ENCODE data around the gene RPS2.

The RPS2 gene

DNA sequence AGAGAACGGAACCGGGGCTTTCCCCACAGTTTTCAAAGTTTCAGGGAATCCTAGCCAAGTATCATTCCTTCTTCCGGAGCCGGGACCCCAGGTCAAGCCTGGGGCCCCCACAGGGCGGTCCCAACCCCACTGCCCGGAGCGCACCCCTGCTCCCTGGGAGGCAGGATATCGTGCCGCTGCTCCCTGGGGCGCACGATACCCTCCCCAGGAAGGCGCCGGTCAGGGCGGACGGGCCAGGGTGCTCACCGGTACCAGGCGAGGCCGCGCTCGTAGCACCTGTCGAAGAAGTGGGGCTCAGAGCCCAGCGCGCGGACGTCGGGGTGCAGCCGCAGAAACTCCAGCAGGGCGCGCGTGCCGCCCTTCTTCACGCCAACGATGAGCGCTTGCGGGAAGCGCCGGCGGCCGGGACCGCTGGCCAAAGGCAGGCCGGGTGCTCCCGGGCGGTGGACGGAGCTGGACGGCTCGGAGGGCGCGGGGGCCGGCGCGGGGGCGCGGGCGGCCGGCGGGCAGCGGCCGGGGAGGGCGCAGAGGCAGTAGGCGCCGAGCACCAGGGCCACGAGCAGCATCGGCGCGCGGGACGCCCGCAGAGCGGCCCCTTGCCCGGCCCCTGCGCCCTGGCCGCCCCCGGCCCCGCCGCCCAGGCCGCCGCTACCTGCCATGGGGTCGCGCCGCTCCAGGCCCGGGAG is 46.8 kb downstream of the RPS2 start:
- no peak for TF ChIP-seq FOXP2 (optimal IDR thresholded peaks at IDR 0.05; ENCODE audit: borderline replicate concordance, extremely low read depth, extremely low read length, insufficient read depth)

DNA sequence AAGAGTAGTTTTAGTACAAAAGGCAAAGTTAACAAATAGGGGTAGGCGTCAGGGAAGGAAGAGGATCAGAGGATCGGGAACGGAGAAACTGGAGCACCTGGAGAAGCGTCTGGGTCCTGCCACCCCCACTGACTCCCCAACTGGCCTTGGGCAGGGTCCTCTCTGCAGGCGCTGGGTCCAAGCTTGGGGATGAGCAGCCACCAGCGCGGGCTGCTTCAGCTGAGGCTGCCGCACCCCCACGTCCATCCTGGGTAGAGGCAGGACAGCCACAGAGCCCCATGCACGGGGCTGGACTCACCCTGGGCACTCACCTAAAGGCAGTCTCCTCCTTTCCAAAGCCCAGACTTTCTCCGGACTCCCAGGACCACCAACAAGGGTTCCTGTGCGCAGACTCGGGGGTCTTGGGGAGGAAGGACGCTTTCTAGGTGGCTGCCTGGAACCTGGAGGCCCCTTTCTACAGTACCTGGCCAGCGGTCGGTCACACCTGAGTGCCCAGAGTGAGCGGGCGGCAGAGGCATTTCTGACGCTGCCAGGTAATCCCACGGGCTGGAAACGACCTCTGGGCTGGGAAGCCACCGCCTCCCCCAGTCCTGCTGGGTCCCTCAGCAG is 47.5 kb downstream of the RPS2 start:
- TF ChIP-seq FOXP2 (optimal IDR thresholded peaks at IDR 0.05; ENCODE audit: borderline replicate concordance, extremely low read depth, extremely low read length, insufficient read depth) (no peak), SIN3A (IDR thresholded peaks at IDR 0.05; ENCODE audit: borderline replicate concordance, insufficient read depth, low read length) (no peak), TAF1 (IDR thresholded peaks at IDR 0.05; ENCODE audit: borderline replicate concordance, insufficient read depth, low read length) (no peak), POLR2AphosphoS5 (IDR thresholded peaks at IDR 0.05; ENCODE audit: low read depth, low read length) (no peak)
- TF ChIP-seq, protein P1, sequence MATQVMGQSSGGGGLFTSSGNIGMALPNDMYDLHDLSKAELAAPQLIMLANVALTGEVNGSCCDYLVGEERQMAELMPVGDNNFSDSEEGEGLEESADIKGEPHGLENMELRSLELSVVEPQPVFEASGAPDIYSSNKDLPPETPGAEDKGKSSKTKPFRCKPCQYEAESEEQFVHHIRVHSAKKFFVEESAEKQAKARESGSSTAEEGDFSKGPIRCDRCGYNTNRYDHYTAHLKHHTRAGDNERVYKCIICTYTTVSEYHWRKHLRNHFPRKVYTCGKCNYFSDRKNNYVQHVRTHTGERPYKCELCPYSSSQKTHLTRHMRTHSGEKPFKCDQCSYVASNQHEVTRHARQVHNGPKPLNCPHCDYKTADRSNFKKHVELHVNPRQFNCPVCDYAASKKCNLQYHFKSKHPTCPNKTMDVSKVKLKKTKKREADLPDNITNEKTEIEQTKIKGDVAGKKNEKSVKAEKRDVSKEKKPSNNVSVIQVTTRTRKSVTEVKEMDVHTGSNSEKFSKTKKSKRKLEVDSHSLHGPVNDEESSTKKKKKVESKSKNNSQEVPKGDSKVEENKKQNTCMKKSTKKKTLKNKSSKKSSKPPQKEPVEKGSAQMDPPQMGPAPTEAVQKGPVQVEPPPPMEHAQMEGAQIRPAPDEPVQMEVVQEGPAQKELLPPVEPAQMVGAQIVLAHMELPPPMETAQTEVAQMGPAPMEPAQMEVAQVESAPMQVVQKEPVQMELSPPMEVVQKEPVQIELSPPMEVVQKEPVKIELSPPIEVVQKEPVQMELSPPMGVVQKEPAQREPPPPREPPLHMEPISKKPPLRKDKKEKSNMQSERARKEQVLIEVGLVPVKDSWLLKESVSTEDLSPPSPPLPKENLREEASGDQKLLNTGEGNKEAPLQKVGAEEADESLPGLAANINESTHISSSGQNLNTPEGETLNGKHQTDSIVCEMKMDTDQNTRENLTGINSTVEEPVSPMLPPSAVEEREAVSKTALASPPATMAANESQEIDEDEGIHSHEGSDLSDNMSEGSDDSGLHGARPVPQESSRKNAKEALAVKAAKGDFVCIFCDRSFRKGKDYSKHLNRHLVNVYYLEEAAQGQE (IDR thresholded peaks at IDR 0.05; ENCODE audit: insufficient read depth in 1 of 2, low read depth in 2 of 2, low read length in 2 of 2), result no peak

DNA sequence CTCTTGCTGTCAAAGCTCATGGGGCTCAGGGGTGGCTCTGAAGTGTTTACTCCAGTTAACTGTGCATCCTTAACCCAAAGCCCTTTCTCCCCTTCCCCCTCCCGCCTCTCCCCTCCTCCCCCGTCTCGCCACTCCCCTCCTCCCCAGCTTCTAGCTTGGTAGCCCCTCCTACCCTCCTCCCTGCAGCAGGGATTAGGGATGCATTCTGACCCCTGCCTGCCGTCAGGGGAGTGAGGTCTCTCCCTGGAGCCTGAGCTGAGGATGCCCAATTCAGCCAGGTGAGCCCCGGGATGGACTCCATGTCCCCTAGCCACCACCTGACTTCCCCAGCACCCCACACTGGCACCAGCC is 48.0 kb downstream of the RPS2 start:
- TF ChIP-seq, protein P1 (IDR thresholded peaks at IDR 0.05; ENCODE audit: insufficient read depth in 1 of 2, low read depth in 2 of 2, low read length in 2 of 2), result no peak
- no peak for TF ChIP-seq TAF1 (IDR thresholded peaks at IDR 0.05; ENCODE audit: borderline replicate concordance, insufficient read depth, low read length)
- no peak for TF ChIP-seq SIN3A (IDR thresholded peaks at IDR 0.05; ENCODE audit: borderline replicate concordance, insufficient read depth, low read length)
- TF ChIP-seq POLR2AphosphoS5 (IDR thresholded peaks at IDR 0.05; ENCODE audit: low read depth, low read length), result no peak
- no peak for TF ChIP-seq FOXP2 (optimal IDR thresholded peaks at IDR 0.05; ENCODE audit: borderline replicate concordance, extremely low read depth, extremely low read length, insufficient read depth)

DNA sequence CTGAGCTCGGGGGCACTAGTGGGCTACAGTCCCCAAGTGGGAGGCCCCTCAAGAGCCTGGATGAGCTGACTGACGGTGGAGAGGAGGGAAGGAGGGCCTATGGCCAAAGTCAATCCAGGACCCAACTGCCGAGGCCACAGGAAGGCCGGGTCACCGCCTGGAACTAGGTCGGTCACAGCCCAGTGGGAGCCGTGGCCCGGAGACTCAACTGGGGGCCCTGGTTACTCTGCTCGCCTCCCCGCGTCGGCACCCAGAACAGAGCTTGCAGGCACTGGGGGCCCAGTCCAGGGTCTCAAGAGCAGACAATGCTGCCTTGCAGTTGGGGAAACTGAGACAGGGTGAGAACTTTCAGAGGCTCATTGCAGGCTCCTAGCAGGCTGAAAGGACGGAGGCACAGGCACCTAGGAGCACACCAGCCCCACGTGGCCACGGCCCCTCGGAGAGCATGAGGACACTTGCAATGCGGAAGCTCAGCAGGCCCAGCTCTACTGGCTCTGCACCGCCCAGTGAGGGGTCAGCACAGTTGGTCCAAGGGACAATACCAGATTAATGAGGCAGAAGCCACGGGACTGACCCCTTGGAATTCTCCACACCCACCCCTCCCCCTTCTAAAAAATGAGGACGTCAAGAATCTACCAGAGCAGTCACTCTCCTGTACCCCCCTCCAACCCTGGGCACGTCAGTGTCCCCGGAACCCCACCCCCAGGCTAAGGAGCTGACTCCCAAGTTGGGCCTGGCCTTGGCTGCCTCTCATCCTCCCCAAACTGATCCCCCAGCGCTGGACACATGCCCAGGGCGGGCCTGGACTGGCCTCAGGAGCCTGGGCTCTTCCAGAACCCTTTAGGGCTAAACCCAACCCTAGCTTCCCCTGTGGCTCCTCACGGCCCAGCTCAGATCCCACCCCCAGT is 48.6 kb downstream of the RPS2 start:
- TF ChIP-seq SIN3A (IDR thresholded peaks at IDR 0.05; ENCODE audit: borderline replicate concordance, insufficient read depth, low read length) (no peak), FOXP2 (optimal IDR thresholded peaks at IDR 0.05; ENCODE audit: borderline replicate concordance, extremely low read depth, extremely low read length, insufficient read depth) (no peak), TAF1 (IDR thresholded peaks at IDR 0.05; ENCODE audit: borderline replicate concordance, insufficient read depth, low read length) (no peak), POLR2AphosphoS5 (IDR thresholded peaks at IDR 0.05; ENCODE audit: low read depth, low read length) (no peak)
- TF ChIP-seq, protein P1 (IDR thresholded peaks at IDR 0.05; ENCODE audit: insufficient read depth in 1 of 2, low read depth in 2 of 2, low read length in 2 of 2), result no peak

DNA sequence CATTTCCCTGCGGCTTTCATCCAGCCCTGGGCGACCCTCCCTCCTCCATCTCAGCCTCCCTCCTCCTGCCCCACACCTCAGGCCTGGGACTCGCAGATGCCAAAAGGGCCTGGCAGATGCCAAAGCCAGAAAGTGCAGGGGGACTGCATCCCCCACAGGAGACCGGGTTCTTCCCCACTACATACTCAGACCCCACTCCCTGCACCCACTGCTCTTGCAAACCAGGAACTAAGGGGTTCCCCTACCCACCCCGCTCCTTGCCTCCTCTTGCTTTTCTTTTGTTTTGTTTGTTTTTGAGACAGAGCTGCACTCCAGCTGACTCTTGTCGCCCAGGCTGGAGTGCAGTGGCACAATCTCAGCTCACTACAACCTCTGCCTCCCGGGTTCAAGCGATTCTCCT is 49.6 kb downstream of the RPS2 start:
- no peak for TF ChIP-seq TAF1 (IDR thresholded peaks at IDR 0.05; ENCODE audit: borderline replicate concordance, insufficient read depth, low read length)
- TF ChIP-seq POLR2AphosphoS5 (IDR thresholded peaks at IDR 0.05; ENCODE audit: low read depth, low read length), result no peak
- no peak for TF ChIP-seq SIN3A (IDR thresholded peaks at IDR 0.05; ENCODE audit: borderline replicate concordance, insufficient read depth, low read length)

Data from PFSK-1 (cell line).